Stimulated activated CD8-positive, alpha-beta memory T cell treated with anti-CD3 and anti-CD28 coated beads, Interleukin-2, amount 100 ng/mL, for 48 hours (primary cell): ENCODE measurements around the gene UBL4A.
A peak's percentile ranks its signal among the peaks of the same experiment; 100 is the strongest.

Experiments used
- DNase-seq, 2 donors: peaks; one replicate each; pipeline ENCODE4 v3.0.0-alpha.2; 2020; ENCODE audit warnings: low read depth in 2 of 2

Gene UBL4A

DNA sequence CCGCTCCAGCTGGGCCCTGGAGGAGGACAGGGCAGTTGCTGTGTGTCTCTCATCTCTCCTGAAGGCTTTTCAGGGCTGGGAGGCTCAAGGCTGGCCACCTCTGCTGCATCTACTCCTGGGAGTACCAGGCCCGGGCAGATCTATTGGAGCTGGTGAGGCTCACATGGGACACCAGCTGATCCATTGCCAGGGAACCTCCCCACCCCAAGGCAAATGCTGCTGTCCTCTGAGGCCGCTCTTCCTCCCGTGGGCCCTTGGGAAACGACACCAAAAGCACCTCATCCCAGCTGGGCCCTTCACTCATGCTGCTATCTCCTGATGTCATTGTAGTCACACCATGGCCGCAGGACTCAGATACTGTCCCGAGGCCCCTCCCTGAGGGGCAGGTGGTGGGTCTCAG is 3.6 kb downstream of the UBL4A start:
- no peak for DNase-seq

DNA sequence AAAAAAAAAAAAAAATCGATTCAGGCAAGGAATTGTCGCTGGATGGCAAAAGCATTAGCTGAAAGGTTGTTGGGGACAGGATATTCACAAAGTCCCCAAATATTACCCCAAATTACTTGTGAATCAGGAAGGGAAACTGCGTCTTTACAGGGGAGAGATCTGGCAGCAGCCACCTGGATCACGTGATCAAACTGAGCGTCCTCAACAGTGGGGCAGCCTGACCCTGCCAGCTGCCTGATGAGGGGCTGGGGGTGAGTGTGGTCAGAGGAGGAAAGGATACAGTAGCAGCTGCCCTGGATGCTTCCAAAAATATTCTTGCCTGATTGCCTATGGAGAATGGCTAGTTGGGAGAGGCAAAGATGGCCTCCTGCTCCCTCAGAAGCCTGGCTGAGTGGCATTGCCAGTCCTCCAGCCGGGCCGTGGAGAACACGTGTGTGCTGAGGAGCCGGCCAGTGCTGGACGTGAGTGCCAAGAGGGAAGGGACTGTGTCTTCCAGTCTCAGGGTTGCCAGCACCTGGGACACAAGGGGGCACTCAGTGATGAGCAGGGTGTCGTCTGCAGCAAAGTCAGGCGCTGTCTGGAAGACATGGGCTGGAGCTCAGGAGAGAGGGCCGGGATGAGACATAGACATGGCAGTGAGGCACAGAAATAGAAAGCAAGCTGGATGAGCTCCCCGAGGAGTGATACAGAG is 4.4 kb downstream of the UBL4A start:
- no peak for DNase-seq

DNA sequence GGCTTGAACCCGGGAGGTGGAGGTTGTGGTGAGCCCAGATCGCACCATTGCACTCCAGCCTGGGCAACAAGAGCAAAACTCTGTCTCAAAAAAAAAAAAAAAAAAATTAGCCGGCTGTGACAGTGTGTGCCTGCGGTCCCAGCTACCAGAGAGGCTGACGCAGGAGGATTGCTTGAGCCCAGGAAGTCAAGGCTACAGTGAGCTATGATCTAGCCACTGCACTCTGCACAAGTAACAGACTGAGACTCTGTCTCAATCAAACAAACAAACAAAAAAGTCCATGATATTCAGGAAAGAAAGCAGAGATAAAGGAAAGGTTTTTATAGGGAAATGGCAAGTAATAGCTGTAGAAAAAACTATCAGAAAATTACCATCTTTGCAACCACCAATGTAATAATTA is 5.2 kb downstream of the UBL4A start:
- DNase-seq: no peak

DNA sequence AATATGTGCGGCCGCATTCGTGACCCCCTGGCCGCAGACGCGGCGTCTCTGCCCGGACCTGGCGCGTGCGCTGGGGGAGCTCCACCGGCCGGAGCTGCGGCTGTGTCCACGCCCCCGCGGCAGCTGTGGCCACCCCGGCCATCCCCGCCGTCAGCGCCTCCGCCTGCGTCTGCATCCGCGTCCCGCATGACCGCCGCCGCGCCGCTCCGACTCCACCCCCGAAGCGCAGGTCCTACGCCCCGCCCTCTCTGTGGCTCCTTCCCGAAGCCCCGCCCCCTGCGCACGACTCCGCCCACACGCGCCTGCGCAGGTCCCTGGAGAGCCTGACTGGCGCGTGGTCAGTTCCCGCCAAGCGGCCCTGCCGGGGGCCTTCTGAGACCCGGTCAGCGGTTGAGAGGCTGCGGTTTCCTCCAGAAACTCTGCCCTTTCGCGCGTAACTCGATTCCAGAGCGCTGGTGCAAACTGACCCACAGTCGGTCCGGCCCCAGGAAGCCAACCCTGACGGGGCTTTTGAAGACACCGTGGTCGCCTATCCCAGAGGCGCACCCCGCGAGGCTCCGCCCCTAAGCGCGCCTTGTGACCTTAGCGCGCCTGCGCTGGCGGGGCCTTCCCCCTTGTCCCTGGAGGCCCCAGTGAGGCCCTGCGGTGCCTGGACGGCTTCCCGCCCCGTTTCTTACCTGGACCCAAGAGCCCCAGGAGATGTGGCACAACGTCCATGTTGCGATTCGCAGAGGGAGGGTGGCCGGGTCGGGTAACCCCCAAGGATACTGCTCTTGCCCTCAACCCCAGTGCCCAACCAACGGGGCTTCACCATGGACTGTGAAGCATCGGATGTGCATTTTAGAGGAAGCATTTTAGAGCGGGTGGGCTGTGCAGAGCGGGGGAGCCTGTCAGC is 7.4 kb downstream of the UBL4A start, which contains the start of gene LAGE3:
TSS of gene LAGE3 (minus strand) at position 554 of the 895 bp plus-strand sequence. CDS start at position 188, 366 bp downstream.
- DNase-seq: peak; percentile 87 to 88

DNA sequence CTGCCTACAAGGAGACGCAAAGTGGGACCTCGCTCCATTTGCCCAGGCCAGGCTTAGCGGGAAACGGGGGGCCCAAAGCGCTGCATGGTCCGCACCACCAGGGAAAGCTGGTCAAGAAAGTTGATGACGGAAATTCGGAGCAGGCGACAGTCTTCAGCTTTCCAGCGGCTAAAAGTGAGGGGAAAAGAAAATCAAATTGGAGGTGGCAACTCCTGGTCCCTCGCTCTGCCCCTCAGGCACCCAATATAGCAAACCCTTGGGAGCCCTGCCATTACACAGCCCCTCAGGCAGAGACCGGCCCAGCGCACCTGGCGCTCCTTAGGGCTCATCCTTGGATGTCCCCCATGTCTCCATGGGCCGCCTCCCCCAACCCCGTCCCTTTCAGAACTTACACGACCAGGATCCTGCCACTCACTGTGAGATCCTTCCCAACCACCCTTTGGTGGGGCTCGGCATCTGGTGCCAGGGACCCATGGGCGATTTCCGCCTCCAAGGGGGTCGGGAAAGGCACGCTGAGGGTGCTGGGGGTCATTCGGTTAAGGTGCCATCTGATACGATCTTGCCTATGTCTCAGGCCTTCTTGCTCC is 8.4 kb downstream of the UBL4A start:
- no peak for DNase-seq

DNA sequence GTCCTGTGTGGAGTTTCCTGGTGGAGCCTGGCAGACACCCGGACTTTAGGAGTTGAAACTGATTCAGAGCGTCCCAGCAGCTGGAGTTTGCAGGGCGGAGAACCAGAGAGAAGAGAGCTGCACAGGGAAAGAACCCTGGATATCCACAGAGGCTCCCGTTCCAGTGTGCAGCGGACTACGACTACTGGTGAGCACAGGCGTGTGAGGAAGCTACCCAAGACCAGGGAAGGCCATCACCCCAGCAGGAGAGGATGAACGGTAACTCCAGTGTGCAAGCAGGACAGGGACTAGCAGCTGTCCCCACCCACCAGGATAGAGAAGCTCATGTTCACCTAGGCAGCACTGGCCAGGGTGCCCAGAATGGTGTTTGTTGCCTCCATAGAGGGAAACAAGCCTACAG is 9.6 kb downstream of the UBL4A start:
- DNase-seq: no peak

DNA sequence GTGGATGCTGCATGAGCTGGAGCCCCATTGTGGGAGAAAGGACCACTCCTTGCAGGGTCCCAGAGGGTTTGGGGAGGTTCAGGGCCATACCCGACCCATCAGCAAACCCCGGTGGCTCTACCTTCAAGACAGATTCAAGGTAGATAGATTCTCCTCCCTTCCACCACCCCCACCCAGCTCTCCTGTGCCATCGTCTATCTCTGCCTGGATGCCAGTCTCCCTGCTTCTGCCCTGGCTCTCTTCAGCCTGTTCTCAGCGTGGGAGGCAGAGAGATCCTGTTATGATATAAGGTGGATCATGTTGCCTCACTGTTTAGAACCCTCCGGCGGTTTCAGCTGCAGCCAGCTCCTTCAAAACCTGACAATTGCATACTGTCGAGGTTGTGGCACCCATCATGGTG is 12.7 kb downstream of the UBL4A start:
- DNase-seq: no peak

DNA sequence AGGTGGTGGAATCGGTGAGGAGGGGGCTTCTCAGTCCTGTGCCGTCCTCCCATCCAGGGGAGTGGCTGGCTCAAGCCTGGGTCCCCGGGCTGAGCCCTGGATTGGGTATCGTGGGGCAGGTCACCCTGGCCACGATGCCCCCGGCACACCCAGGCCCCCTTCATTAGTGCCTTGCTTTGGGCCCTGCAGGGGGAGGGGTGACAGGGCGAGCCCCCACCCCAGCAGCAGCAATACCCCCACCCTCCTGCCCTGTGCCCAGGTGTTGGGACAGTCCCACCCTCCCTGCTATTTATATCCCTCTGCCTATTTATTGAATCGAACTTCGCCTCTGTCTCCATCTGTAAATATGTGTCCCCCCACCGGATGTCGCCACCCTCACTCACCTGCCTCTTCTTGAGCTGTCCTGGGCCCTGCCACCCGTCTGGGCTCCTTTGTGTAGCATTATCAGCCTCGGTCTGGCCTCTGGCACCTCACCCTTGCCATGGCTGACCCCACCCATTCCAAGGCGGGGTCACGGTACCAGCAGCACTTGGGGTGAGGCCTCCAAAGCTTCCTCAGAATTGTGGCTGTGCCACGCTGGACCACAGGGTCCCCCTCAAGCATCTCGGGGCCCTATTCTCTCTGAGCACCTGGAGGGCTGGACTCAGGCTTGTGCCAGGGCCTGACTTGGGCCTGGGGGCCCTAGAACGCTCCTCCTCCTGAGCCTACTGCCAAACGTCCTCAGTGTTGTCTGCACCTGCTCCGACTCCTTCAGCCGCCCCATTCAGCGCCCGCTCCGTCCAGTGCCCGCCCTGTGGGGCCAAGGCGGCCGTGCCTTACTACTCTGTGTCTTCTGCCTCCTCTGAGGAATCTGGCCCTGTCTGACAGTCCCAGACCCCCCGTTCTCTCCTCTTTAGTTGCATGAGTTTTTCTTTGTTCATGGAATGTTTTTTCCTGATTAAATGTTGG is 13.5 kb downstream of the UBL4A start:
- no peak for DNase-seq

DNA sequence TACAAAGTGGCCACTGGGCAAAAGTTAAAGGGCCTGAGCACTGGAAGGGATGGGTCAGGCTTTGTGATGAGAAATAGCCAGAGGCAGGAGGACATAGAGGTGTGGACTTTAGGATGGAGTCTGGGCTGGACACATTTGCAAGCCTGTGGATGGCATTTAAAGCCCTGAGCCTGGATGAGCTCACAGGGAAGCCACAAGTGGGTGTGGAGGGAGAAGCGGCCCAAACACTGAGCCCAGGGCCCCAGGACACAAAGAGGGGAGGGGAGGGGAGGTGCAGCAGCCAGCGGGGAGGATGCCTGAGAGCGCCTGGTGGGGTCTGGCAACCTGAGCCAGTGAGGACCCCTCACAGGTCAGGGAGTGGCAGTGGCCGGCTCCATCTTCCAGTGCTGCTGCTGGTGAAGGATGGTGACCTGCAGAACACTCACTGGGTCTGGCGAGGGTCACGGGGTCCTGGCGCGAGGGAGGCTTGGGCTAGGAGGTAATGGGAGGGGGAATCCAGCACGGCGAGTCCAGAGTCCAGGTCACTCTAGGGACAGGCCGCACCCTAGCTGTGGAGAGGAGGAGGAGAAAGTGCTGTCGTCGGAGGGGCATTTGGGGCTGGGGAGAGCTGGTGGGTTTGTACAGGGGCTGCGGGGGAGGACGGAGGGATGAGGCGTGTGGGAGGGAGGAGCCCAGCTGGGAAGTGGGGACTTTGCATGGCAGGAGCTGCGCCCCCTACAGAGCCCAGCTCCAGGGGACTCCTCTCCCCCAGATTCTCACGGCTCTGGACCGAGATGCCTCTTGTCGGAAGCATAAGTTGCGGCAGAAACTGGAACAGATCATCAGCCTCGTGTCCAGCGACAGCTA is 14.4 kb downstream of the UBL4A start:
- DNase-seq: no peak

DNA sequence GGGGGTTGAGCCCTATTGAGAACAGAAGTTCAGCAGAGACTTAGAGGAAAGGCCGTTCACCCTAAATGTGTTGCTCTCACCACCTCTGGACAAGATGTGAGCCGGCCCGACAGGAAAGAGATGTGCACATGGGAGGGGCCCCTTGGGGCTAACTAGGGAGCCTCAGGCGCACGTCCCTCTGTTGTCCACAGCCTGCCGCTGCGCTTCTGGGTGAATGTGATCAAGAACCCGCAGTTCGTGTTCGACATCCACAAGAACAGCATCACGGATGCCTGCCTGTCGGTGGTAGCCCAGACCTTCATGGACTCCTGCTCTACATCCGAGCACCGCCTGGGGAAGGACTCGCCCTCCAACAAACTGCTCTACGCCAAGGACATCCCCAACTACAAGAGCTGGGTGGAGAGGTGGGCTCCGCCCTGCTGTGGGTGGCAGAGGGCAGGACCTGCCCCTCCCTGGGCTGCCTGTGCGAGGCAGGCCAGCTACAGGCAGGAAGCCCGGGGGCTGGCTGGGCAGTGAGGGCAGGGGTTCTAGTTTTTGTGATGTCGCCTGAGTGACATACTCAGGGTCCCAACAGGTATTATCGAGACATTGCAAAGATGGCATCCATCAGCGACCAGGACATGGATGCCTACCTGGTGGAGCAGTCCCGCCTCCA is 15.4 kb downstream of the UBL4A start:
- no peak for DNase-seq

DNA sequence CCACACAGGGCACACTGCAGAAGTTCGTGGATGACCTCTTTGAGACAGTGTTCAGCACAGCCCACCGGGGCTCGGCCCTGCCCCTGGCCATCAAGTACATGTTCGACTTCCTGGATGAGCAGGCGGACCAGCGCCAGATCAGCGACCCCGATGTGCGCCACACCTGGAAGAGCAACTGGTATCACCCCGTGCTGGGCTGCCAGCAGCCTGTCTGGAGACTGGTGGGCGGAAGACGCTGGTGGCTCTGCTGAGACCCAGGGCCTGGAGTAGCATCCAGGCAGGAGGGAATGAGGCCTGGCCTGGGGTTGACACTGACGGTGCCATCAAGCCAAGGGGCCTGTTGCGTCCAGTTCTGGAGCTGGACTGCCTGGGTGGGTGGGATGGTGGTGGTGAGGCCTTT is 16.0 kb downstream of the UBL4A start:
- no peak for DNase-seq

DNA sequence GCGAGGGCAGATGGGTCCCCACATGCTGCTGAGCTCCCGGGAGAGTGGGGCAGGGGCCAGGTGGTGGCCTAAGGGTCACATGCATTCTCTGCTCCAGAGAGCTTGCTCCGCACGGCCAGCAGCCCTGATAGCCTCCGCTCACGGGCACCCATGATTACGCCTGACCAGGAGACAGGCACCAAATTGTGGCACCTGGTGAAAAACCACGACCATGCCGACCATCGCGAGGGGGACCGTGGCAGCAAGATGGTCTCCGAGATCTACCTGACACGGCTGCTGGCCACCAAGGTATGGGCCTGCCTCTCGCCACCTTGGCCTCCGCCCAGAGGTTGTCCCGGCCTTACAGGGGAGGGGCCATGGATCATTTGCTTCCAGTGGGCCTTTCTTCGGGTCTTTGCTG is 16.5 kb downstream of the UBL4A start:
- DNase-seq: no peak

DNA sequence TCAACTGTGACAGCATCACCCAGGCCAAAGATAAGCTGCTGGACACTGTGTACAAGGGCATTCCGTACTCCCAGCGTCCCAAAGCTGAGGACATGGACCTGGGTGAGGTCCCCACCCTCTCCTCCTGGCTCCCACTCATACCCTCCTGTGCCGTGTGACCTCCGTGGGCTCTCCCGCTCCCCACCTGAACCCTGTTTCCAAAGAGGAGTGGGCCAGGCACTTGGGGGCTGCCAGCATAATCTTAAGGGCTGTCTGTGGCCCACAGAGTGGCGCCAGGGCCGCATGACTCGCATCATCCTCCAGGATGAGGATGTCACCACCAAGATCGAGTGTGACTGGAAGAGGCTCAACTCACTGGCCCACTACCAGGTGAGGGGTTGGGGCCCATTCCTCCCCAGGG is 17.3 kb downstream of the UBL4A start:
- no peak for DNase-seq

DNA sequence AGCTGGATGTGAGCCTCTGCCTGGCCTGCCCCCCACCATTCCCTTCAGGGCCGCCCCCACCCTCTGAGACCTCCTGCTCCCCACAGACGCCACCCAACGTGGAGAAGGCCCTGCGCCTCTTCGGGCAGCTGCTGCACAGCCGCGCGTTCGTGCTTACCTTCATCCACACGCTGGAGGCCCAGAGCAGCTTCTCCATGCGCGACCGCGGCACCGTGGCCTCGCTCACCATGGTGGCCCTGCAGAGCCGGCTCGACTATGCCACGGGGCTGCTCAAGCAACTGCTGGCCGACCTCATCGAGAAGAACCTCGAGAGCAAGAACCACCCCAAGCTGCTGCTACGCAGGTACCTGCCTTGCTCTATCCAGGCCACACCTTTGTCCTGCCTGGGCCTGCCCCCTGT is 18.2 kb downstream of the UBL4A start:
- DNase-seq: no peak

DNA sequence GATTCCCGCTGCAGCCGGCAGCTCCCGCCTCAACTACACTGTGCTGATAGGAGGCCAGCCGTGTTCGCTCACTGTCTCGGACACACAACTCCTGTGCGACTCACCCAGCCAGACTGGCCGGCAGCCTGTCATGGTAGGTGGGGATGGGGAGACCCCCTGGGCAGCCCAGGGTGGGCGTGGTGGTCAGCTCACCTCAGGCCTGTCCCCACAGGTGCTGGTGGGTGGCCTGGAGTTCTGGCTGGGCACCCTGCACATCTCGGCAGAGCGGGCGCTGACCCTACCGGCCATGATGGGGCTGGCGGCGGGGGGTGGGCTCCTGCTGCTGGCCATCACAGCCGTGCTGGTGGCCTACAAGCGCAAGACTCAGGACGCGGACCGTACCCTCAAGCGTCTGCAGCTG is 18.9 kb downstream of the UBL4A start:
- DNase-seq: no peak

DNA sequence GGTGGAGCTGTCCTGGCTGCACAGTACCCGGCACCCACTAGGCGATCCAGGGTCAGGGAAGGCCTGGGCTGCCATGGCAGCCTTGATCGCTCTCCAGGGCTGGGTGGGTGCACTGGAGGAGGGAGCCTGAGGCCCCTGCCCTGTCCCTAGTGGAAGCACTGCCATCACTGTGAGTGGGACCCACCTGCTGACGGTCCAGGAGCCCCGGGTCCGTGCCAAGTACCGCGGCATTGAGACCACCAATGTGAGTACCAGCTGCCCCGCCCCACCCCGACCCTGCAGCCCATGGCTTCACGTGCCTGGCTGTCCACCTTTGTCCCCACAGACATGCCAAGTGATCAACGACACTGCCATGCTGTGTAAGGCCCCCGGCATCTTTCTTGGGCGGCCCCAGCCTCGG is 19.5 kb downstream of the UBL4A start:
- no peak for DNase-seq

DNA sequence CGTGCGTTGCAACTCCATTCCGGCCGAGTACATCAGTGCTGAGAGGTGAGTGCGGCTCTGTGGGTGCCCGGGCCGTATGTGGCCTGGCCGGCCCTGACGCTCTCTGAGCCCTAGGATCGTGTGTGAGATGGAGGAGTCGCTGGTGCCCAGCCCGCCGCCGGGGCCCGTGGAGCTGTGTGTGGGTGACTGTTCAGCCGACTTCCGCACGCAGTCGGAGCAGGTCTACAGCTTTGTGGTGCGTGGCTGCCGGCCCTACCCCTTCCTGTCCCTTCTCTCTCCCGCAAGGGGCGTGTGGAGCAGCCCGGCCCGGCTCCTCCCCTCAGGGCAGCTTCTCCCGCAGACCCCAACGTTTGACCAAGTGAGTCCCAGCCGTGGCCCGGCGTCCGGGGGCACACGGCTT is 20.4 kb downstream of the UBL4A start:
- DNase-seq: no peak

DNA sequence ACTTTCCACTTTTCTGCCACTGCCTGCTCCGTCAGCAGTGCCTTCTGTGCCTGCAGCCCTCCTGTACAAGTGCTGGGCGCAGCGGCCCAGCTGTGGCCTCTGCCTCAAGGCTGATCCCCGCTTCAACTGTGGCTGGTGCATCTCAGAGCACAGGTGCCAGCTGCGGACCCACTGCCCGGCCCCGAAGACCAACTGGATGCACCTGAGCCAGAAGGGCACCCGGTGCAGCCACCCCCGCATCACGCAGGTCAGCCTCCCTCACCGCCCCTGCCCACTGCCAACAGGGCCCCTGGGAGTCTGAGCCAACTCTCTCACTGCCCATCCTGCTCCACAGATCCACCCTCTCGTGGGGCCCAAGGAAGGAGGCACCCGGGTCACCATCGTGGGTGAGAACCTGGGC is 20.8 kb downstream of the UBL4A start:
- no peak for DNase-seq

DNA sequence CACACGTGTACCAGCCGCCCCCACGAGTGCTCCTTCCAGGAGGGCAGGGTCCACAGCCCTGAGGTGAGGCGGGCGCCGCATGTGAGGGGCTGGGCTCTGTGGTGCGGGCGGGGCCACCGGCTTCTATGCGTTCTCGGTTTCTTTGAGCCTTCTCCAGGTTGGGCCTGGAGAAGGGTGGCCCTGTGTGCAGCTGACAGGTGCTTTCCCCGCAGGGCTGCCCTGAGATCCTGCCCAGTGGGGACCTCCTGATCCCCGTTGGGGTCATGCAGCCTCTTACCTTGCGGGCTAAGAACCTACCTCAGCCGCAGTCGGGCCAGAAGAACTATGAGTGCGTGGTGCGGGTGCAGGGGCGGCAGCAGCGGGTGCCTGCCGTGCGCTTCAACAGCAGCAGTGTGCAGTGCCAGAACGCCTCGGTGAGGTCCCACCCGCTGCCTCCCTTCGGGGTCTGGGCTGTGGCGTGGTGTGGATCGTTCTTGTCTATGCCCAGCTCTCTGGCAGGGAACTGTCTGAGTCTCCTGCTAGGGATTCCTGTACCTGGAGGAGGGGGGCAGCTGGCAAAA is 21.5 kb downstream of the UBL4A start:
- no peak for DNase-seq
